Keratinocyte (primary cell): ENCODE data around the gene NHSL2. TPM values are rescaled to one million over a fixed set of nuclear protein-coding genes. Genes with fewer than 3 reads are reported as not detected.

Source experiments
- DNase-seq: peaks from one replicate; pipeline ENCODE4 v3.0.0-alpha.2; 2011; ENCODE audit warnings: low read depth, missing footprints, low spot score
- FAIRE-seq: peaks from 2 replicates; lab custom pipeline; 2011; peaks lifted over from hg19 to GRCh38; lab: Jason Lieb, UNC
- H2AFZ ChIP-seq: 2 replicates; pipeline ENCODE4 v1.6.0; 2012; ENCODE audit warnings: low read length, control low read depth, inconsistent platforms; ENCODE audit not compliant: control insufficient read depth
- H3K27ac ChIP-seq: 2 replicates; pipeline ENCODE4 v1.5.1; 2011; ENCODE audit warnings: low read length; ENCODE audit not compliant: control insufficient read depth, insufficient read depth
- H3K27me3 ChIP-seq: 3 replicates; pipeline ENCODE4 v1.6.0; 2011; ENCODE audit warnings: low read length; ENCODE audit not compliant: control insufficient read depth, insufficient read depth; ENCODE audit errors: extremely low read depth
- H3K36me3 ChIP-seq, 2 experiments: 2 replicates in 1 of 2; 3 replicates in 1 of 2; pipeline ENCODE4 v1.5.1; 2011; ENCODE audit warnings: low read length in 2 of 2, mild to moderate bottlenecking in 1 of 2; ENCODE audit not compliant: control insufficient read depth in 2 of 2, insufficient read depth in 2 of 2; ENCODE audit errors: extremely low read depth in 1 of 2
- H3K4me1 ChIP-seq: 3 replicates; pipeline ENCODE4 v1.5.1; 2011; ENCODE audit warnings: low read length; ENCODE audit not compliant: control insufficient read depth, insufficient read depth; ENCODE audit errors: extremely low read depth
- H3K4me2 ChIP-seq: 3 replicates; pipeline ENCODE4 v1.6.0; 2011; ENCODE audit warnings: low read depth, low read length; ENCODE audit not compliant: control insufficient read depth, insufficient read depth; ENCODE audit errors: extremely low read depth
- H3K4me3 ChIP-seq, 3 experiments: fragments of 200-600 bp in 1 of 3; sonication (generic) in 1 of 3; 2 replicates in 2 of 3; 3 replicates in 1 of 3; pipeline ENCODE4 v1.5.1; 2011 to 2016; ENCODE audit warnings: low read length in 3 of 3, mild to moderate bottlenecking in 3 of 3, control low read depth in 2 of 3, inconsistent platforms in 1 of 3, low read depth in 1 of 3, mixed read lengths in 1 of 3, mixed run types in 1 of 3, moderate library complexity in 1 of 3; ENCODE audit not compliant: control insufficient read depth in 2 of 3, insufficient read depth in 2 of 3; ENCODE audit errors: extremely low read depth in 1 of 3
- H3K79me2 ChIP-seq: 2 replicates; pipeline ENCODE4 v1.6.0; 2012; ENCODE audit warnings: low read length; ENCODE audit not compliant: control insufficient read depth, insufficient read depth
- H3K9ac ChIP-seq: 3 replicates; pipeline ENCODE4 v1.6.0; 2011; ENCODE audit warnings: low read length; ENCODE audit not compliant: control insufficient read depth, insufficient read depth; ENCODE audit errors: extremely low read depth
- H3K9me1 ChIP-seq: 3 replicates; pipeline ENCODE4 v1.6.0; 2011; ENCODE audit warnings: low read length; ENCODE audit not compliant: control insufficient read depth, insufficient read depth; ENCODE audit errors: extremely low read depth
- H3K9me3 ChIP-seq: 2 replicates; pipeline ENCODE4 v1.5.1; 2012; ENCODE audit warnings: low read depth, low read length; ENCODE audit not compliant: control insufficient read depth
- H4K20me1 ChIP-seq: 3 replicates; pipeline ENCODE4 v1.6.0; 2011; ENCODE audit warnings: low read length; ENCODE audit not compliant: control insufficient read depth, insufficient read depth; ENCODE audit errors: extremely low read depth
- CTCF ChIP-seq, 3 experiments: IDR thresholded peaks in 1 of 3; conservative IDR thresholded peaks in 1 of 3; optimal IDR thresholded peaks in 1 of 3; 2 replicates in 2 of 3; 3 replicates in 1 of 3; pipeline versions ENCODE3 to v1.5.1; 2011; ENCODE audit warnings: low read length in 3 of 3, mild to moderate bottlenecking in 3 of 3, moderate library complexity in 2 of 3, control low read depth in 1 of 3, inconsistent platforms in 1 of 3; ENCODE audit not compliant: insufficient read depth in 2 of 3; ENCODE audit errors: extremely low read depth in 1 of 3
- EZH2 ChIP-seq: IDR thresholded peaks from one replicate; pipeline ENCODE4 v1.6.1; 2012; ENCODE audit warnings: inconsistent platforms, mild to moderate bottlenecking, low read length, moderate library complexity
- dilution Hi-C: fragments of 300-500 bp; cut with MboI; formaldehyde crosslinking; loops from one replicate; pipeline ENCODE4 v1.7.0; 2020; ENCODE audit warnings: low sequenced_read_pairs; ENCODE audit not compliant: extremely low pct_ligation_motif_present
- polyA plus RNA-seq, 5 experiments: library from polyadenylated mRNA; depleted of rRNA in 3 of 5; stranded (reverse) in 3 of 5; stranded (forward) in 1 of 5; unstranded in 1 of 5; fragments of >200 nt; gene quantifications; 1 replicate in 1 of 5; 2 replicates in 3 of 5; 3 replicates in 1 of 5; pipeline versions ENCODE4 v1.2.1 to v1.2.3, GENCODE V29; 2011 to 2012; ENCODE audit warnings: missing spikeins in 2 of 5, low read depth in 1 of 5, low replicate concordance in 1 of 5

NHSL2 gene
- polyA plus RNA-seq, 1 donor (not counting 4 experiments of a cell fraction or from before 2014, with no cell fraction given) = 0.04 TPM

GRCh38 chrX:72114306-72114705 lies 203.7 kb downstream of the NHSL2 start:
- H3K9me1 ChIP-seq = no peaks in the 10 kb centered on the region
- H2AFZ ChIP-seq = no peak overlapping the region
- no peak overlapping the region for H3K9ac ChIP-seq
- no peaks in the 10 kb centered on the region for H3K9me3 ChIP-seq
- dilution Hi-C loops = no loop called here
- H3K4me1 ChIP-seq = no peaks in the 10 kb centered on the region
- FAIRE-seq = no peak
- H3K27me3 ChIP-seq = peaks cover 27% of the 10 kb centered on the region
- H3K27ac ChIP-seq = no peak overlapping the region
- no peak overlapping the region for H3K4me2 ChIP-seq
- H3K4me3 ChIP-seq = no peak overlapping the region
- no peaks in the 10 kb centered on the region for H3K79me2 ChIP-seq
- DNase-seq = no peak
- no peaks in the 10 kb centered on the region for H4K20me1 ChIP-seq
- no peak for TF ChIP-seq EZH2
- TF ChIP-seq CTCF (optimal IDR thresholded peaks at IDR 0.05 in 1 of 3, IDR thresholded peaks at IDR 0.05 in 1 of 3, conservative IDR thresholded peaks at IDR 0.05 in 1 of 3; ENCODE audit: extremely low read depth in 1 of 3, insufficient read depth in 2 of 3, low read length in 3 of 3) = no peak
- H3K36me3 ChIP-seq = no peaks in the 10 kb centered on the region

- no peak for FAIRE-seq
- DNase-seq = no peak
Observed at GRCh38 chrX:72114807-72115206, 204.2 kb downstream of the NHSL2 start.

More at GRCh38 chrX:72114807-72115206, 204.2 kb downstream of the NHSL2 start:
- Histone ChIP-seq H3K9me1 (no peaks in the 10 kb centered on the region), H3K9ac (no peak overlapping the region), H3K4me1 (no peaks in the 10 kb centered on the region), H3K27me3 (peaks cover 27% of the 10 kb centered on the region), H3K79me2 (no peaks in the 10 kb centered on the region), H3K36me3 (no peaks in the 10 kb centered on the region), H3K9me3 (no peaks in the 10 kb centered on the region), H2AFZ (no peak overlapping the region), H3K27ac (no peak overlapping the region), H3K4me3 (no peak overlapping the region), H4K20me1 (no peaks in the 10 kb centered on the region), H3K4me2 (no peak overlapping the region)
- no peak for TF ChIP-seq CTCF (optimal IDR thresholded peaks at IDR 0.05 in 1 of 3, IDR thresholded peaks at IDR 0.05 in 1 of 3, conservative IDR thresholded peaks at IDR 0.05 in 1 of 3; ENCODE audit: extremely low read depth in 1 of 3, insufficient read depth in 2 of 3, low read length in 3 of 3)
- dilution Hi-C loops = no loop called here
